LNCAP (cell line): ENCODE results near the gene GADD45A.

ENCODE experiments used
- TF ChIP-seq, protein P1 (sequence below): fragments of 450-650 bp; IDR thresholded peaks from 2 replicates; pipeline ENCODE4 v1.5.1; 2017; ENCODE audit warnings: mild to moderate bottlenecking

The GADD45A gene

GRCh38 chr1:67674260-67675011 lies 10.6 kb upstream of the GADD45A start:
- TF ChIP-seq, protein P1, sequence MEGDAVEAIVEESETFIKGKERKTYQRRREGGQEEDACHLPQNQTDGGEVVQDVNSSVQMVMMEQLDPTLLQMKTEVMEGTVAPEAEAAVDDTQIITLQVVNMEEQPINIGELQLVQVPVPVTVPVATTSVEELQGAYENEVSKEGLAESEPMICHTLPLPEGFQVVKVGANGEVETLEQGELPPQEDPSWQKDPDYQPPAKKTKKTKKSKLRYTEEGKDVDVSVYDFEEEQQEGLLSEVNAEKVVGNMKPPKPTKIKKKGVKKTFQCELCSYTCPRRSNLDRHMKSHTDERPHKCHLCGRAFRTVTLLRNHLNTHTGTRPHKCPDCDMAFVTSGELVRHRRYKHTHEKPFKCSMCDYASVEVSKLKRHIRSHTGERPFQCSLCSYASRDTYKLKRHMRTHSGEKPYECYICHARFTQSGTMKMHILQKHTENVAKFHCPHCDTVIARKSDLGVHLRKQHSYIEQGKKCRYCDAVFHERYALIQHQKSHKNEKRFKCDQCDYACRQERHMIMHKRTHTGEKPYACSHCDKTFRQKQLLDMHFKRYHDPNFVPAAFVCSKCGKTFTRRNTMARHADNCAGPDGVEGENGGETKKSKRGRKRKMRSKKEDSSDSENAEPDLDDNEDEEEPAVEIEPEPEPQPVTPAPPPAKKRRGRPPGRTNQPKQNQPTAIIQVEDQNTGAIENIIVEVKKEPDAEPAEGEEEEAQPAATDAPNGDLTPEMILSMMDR: no peak

GRCh38 chr1:67675800-67676199 lies 9.2 kb upstream of the GADD45A start:
- TF ChIP-seq, protein P1: no peak

DNA sequence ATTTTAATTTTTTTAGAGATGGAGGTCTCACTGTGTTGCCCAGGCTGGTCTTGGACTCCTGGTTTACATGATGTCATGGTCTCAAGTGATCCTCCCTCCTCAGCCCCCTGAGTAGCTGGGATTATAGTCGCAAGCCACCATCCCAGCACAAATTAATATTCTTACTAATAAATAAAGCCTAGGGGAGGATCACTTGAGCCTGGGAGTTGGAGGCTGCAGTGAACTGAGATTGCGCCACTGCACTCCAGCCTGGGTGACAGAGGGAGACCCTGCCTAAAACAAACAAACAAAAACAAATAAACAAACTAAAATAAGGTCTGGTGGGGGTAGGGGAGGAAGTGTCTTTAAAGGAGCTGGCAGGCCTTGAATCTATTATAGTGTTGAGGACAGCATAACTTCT lies 8.7 kb upstream of the GADD45A start:
- TF ChIP-seq, protein P1: no peak

DNA sequence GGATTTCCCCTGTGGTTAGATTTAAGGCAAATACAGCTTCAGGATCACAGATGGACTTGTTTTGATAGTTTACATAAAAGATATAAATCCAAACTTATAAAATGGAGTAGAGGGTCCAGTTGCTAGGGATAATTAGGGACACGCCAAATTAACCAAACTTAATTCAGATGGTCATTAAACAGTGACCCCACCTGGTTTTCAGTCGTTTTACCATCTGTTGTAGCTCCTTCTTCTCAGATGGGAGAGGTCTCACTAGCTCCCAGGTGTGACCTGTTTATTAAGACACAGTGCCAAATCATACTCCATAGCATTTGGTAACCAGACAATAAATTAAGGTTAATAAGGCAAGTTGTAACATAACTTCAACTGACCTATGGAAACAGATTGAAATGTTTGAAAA lies 8.1 kb upstream of the GADD45A start:
- TF ChIP-seq, protein P1: no peak

GRCh38 chr1:67677408-67677807 lies 7.6 kb upstream of the GADD45A start:
- TF ChIP-seq, protein P1: no peak

DNA sequence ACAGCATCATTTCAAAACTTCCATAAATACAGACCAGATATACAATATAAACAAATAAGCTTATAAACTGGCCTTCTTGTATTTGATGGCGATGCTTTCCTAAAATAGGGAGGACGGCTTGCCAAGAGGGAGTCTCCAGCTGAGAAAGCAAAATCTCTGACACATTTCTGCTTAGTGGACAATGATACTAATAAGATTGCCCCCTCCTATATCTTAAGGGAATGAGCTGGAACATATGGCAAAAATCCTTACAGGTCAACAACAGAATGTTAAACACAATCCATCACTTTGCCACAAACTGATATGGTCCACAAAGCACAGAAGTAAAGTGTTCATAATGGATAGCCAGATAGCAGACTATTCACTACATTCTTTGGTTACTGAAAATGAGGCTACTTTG lies 7.1 kb upstream of the GADD45A start:
- TF ChIP-seq, protein P1: no peak

DNA sequence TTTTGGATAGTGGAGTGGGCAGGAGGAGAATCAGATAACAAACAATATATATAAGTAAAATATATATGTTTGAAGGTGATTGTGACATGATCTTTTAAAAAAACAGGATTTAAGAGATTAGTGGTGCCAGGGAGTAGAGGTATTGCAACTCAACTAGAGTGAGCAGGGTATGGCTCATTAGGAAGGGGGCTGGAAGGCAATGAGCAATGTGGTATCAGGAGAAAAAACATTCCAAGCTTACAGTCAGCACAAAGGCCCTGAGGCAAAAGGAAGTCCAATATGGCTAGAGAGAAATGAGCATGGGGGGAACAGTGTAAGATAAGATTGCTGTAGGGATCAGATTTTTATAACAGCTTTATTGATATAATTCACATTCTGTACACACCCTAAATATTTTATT lies 5.3 kb upstream of the GADD45A start:
- TF ChIP-seq, protein P1: no peak

DNA sequence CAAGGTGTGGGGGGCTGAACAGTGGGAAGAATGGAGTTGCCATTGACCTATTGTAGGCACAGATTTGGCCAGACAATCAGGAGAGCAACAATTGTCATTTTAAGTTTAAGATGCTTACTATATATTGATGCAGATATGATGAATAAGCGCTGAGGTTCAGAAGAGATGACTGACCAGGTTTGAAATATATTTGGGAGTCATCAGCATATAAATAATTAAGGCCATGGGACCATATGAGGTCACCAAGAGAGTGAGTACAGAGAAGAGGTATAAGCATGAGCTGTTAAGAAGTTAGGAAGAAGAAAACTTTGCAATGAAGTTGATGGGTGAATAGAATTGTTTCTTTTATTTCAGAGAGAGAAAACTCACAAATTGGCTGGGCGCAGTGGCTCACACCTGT lies 4.5 kb upstream of the GADD45A start:
- TF ChIP-seq, protein P1: no peak
